ENCODE measurements around the gene CYP46A1. TPM values are rescaled to one million over a fixed set of nuclear protein-coding genes. Genes with fewer than 3 reads are reported as not detected.

The CYP46A1 gene
- total RNA-seq, 1 experiment from 2014 or later: 0.59 TPM

GRCh38 chr14:99718811-99719192 is 34.7 kb downstream of the CYP46A1 start:
- Histone ChIP-seq H2BK15ac (ENCODE audit: low read depth, low read length) (no peak overlapping the region), H3K23me2 (ENCODE audit: insufficient read length, low read depth, low read length, poor library complexity, severe bottlenecking) (no peaks in the 10 kb centered on the region), H2BK5ac (ENCODE audit: insufficient read length, low read length) (no peak overlapping the region), H2AFZ (ENCODE audit: low read length) (no peak overlapping the region), H3K27me3 (ENCODE audit: insufficient read depth, low read length) (no peaks in the 10 kb centered on the region), H3T11ph (ENCODE audit: low read length) (no peak overlapping the region), H3K18ac (ENCODE audit: insufficient read length, low read depth, low read length) (no peak overlapping the region), H3K56ac (ENCODE audit: insufficient read length, low read depth, low read length) (no peak overlapping the region), H3K9me3 (ENCODE audit: control insufficient read depth, low read depth, low read length) (no peaks in the 10 kb centered on the region), H3K9ac (ENCODE audit: extremely low read depth, insufficient read length, low read length) (no peak overlapping the region), H4K8ac (replicated peaks; ENCODE audit: insufficient read length, low read depth, low read length) (no peak overlapping the region), H3K23ac (ENCODE audit: insufficient read length, low read depth, low read length) (no peak overlapping the region), H3K4me2 (ENCODE audit: insufficient read depth, insufficient read length, low read length) (no peak overlapping the region), H4K5ac (ENCODE audit: insufficient read length, low read depth, low read length) (no peak overlapping the region), H3K4ac (ENCODE audit: low read depth, low read length) (no peak overlapping the region), H4K20me1 (ENCODE audit: control insufficient read depth, insufficient read depth, insufficient read length) (no peaks in the 10 kb centered on the region), H2BK12ac (ENCODE audit: insufficient read length, low read depth, low read length) (no peak overlapping the region), H4K91ac (ENCODE audit: insufficient read length, low read depth, low read length) (no peak overlapping the region), H3K27ac (ENCODE audit: insufficient read length, low read depth, low read length) (no peak overlapping the region), H2BK20ac (ENCODE audit: low read depth, low read length, poor library complexity, severe bottlenecking) (no peak overlapping the region), H2AK5ac (ENCODE audit: insufficient read length, low read length) (no peak overlapping the region), H3K4me1 (ENCODE audit: insufficient read depth, low read length) (no peaks in the 10 kb centered on the region), H2BK120ac (ENCODE audit: low read depth, low read length, poor library complexity, severe bottlenecking) (no peak overlapping the region), H3K79me1 (ENCODE audit: insufficient read depth, low read depth, low read length, poor library complexity, severe bottlenecking) (no peaks in the 10 kb centered on the region), H3K79me2 (ENCODE audit: insufficient read depth, low read length) (no peaks in the 10 kb centered on the region), H3K14ac (ENCODE audit: insufficient read depth, low read length) (no peak overlapping the region)
- DNase-seq: no peak
- WGBS (ENCODE audit: extremely low coverage, insufficient read length, low lambda C conversion rate): no CpG with 5 or more reads among the region's 5 CpGs
- TF ChIP-seq, protein P1, sequence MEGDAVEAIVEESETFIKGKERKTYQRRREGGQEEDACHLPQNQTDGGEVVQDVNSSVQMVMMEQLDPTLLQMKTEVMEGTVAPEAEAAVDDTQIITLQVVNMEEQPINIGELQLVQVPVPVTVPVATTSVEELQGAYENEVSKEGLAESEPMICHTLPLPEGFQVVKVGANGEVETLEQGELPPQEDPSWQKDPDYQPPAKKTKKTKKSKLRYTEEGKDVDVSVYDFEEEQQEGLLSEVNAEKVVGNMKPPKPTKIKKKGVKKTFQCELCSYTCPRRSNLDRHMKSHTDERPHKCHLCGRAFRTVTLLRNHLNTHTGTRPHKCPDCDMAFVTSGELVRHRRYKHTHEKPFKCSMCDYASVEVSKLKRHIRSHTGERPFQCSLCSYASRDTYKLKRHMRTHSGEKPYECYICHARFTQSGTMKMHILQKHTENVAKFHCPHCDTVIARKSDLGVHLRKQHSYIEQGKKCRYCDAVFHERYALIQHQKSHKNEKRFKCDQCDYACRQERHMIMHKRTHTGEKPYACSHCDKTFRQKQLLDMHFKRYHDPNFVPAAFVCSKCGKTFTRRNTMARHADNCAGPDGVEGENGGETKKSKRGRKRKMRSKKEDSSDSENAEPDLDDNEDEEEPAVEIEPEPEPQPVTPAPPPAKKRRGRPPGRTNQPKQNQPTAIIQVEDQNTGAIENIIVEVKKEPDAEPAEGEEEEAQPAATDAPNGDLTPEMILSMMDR (conservative IDR thresholded peaks at IDR 0.05): no peak
- Mint-ChIP-seq H3K36me3 (ENCODE audit: insufficient read depth in 1 of 3, low read depth in 3 of 3) (no peaks in the 10 kb centered on the region), H3K27me3 (ENCODE audit: low read depth) (peaks cover 7% of the 10 kb centered on the region), H3K4me3 (no peak overlapping the region), H3K27ac (no peak overlapping the region), H3K4me1 (peaks cover 10 to 20% of the 10 kb centered on the region in 2 experiments), H3K9me3 (peaks cover 1 to 2% of the 10 kb centered on the region in 2 experiments; a peak in 3 of 5 replicates)

Measured in H9 (cell line).